ENCODE data around the gene APBB1IP.
"Not testable (repeated sequence)": the region's sequence is repeated elsewhere in the genome, so short reads cannot be mapped to it uniquely, and the experiment has no call there.

The APBB1IP gene, protein sequence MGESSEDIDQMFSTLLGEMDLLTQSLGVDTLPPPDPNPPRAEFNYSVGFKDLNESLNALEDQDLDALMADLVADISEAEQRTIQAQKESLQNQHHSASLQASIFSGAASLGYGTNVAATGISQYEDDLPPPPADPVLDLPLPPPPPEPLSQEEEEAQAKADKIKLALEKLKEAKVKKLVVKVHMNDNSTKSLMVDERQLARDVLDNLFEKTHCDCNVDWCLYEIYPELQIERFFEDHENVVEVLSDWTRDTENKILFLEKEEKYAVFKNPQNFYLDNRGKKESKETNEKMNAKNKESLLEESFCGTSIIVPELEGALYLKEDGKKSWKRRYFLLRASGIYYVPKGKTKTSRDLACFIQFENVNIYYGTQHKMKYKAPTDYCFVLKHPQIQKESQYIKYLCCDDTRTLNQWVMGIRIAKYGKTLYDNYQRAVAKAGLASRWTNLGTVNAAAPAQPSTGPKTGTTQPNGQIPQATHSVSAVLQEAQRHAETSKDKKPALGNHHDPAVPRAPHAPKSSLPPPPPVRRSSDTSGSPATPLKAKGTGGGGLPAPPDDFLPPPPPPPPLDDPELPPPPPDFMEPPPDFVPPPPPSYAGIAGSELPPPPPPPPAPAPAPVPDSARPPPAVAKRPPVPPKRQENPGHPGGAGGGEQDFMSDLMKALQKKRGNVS

DNA sequence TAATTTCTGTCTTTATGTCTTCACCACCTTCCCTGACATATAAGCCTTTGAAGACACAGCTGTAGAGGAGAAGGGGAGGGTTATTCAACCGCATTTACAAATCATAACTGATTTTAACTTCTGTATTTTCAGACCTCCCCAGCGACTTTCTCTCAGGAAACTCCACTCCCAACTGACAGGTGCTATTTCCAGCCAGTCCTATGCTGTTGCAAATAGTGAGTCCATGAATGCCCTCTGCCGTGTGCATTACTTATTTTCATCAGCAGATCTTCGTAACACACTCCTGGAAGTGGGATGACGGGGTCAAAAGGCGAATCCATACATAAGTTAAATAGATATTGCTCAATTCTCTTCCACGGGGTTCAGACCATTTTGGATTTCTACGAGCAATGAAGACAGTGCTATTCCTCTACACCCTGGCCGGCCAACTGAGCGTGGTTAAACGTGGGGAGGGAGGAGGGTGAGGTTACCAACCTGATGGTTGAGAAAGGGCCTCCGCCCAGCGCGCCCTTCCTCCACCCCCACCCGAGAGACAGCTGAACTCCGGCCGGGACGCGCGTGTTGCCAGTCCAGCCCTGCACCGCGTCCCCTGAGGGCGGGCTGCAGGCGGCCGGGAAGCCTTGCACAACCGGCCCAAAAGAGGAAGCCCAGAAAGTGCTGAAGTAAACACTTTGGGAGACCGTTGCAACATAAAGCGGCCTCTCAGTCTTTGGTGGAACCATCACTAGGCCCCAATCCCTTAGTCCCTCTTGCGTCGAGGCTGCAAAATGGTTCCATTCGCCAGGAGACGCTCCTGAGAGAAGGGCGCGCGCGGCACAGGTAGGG, at the start of gene APBB1IP:
Gene APBB1IP (plus strand): TSS at position 705 of the 825 bp plus-strand sequence. CDS start 53,986 bp downstream, outside the sequence.
- peak; percentile 69 for DNase-seq (ENCODE audit: low spot score)

DNA sequence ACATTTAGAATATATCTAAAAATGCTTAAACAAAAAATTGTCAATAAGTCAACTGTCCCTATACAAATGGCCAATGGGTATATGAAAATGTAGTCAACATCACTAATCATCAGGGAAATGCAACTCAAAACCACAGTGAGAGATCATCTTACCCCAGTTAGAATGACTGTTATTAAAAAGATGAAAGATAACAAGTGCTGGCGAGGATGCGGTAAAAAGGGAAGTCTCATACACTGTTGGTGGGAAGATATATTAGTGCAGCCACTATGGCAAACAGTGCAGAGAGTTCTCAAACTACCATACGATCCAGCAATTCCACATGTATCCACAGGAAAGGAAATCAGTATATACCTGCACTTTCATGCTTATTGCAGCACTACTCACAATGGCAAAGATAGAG, 48.6 kb upstream of the APBB1IP start:
- DNase-seq (ENCODE audit: low spot score), result no peak

DNA sequence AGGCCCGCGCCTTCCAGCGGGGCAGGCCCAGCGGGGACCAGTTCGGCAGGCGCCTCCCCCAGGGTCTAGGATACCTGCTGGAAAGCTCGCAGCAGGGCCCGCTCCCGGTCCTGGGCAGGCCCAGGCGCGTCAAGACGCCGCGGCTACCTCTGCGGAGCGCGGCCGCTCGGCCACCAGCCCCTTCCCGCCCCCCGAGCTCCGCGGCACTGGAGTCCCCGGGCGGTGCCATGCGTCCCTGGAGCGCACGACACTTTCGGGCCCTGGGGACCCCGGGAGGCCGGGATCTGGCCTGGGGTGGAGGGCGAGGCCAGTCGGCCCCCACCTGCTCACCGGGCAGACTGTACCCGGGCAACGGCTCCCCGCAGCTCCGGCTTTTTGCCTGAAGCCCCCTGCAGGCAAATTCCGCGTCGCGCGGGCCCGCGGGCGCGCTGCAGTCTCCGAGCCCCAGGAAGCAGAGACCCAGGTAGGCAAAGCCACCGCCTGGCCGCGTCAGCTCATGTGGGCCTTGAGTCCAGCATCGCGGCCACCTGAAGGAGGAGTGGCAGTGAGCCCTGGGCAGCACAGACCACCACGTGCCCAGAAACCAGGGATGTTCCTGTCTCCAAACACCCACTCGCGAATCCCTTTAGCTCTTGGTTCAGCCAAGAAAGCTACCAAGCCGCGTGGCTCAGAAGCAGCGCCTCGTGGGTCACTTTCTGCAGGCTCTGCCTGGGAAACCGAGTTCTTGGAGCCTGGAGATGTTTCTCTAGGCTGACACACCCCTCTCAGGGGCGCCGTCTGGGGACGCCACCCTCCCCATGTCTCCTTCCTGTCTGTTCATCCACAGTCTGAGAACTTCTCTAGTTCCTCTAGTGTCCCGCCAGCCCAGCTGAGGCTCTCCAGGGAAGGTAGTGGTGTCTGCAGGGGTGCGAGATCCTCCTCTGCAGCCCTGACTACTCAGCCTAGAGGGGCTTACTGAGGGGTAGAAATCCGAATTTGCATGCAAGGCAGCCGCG, 46.1 kb upstream of the APBB1IP start:
- no peak for DNase-seq (ENCODE audit: low spot score)

DNA sequence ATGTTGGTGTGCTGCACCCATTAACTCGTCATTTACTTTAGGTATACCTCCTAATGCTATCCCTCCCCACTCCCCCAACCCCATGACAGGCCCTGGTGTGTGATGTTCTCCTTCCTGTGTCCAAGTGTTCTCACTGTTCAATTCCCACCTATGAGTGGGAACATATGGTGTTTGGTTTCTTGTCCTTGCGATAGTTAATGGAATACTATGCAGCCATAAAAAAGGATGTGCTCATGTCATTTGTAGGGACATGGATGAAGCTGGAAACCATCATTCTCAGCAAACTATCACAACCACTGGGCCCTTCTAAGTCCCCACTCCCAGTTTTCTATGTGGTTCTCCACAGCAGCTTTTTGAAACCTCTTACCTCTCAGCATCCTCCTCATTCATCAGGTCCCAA, 39.8 kb upstream of the APBB1IP start:
- DNase-seq (ENCODE audit: low spot score), result not testable (repeated sequence)

DNA sequence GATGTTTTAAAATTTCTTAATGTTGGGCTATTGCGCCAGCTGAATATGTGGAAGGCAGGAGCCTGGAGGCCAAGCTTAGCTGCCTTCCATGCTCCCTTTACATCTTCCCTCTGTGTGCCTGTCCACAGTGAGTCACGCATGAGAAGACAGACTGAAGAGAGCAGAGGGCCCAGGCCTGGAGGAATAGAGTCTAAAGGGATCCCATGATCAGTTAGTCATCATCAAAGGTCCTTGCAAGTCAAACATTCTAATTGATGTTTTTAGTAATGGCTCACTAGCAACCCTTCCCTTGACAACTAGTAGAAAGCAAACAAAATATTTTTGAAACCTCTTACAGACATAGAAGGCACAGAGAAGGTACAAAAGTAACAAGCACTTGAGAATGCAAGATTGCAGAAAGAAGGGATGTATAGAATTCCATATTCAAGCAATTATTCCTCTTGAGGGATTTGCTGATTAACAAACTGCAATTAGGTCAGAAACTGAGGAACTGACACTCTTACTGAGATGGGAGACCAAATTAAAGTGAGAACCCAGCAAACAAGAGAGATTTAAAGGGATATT, 30.7 kb upstream of the APBB1IP start:
- DNase-seq (ENCODE audit: low spot score), result no peak

DNA sequence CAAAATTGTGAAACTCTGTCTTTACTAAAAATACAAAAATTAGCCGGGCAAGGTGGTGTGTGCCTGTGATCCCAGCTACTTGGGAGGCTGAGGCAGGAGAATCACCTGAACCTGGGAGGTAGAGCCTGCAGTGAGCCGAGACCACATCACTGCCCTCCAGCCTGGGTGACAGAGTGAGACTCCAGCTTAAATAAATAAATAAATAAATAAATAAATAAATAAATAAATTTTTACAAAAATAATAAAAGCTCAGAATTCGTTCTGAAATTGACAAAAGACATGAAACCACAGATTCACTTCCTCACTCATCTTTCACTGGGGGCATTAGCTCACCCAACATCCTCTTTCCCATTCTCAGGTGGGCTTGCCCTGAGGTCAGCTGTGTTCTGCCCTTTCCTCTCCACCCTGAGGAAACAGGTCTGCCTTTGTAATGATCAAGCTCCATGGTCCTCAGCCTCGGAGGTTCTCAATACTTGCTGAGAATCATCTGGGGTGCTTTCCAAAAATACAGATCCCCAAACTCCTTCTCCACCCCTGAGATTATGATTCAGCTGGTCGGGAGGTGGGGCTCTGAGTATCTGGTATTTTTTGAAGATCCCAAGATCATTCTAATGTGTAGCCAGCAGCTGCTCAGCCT, 29.2 kb upstream of the APBB1IP start:
- no peak for DNase-seq (ENCODE audit: low spot score)

DNA sequence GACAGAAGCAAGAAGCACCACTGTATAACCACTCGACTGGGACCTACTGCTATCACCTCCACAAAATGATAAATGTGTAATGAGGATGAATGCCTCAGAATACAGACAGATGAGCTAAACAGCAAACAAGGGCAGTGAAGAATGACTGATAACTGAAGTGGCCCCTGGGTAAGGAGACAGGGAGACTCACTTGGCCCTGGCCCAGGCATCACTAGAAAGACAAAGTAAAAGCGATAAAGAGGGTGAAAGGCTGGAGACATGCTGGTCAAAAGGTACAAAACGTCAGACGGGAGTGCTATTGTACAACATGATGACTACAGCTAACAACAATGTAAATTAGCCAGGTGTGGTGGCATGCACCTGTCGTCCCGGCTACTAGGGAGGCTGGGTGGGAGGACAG, 27.8 kb upstream of the APBB1IP start:
- no peak for DNase-seq (ENCODE audit: low spot score)

DNA sequence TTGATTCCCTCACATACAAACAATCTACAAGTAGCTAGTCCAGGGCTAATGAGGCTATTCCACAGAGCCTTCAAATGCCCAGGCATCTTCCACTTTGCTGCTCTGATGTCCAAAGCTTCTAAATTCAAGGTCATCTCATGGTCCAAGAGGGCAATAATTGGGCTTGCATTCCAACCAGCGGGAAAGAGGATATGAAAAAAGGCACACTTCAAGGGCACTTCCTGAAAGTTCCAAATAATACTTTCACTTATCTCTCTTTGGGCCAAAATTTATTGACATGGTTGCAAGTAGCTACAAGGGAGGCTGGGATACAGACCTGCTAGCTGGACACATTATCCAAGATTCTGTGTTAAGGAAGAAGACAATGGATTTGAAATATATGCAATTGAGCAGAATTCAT, 25.2 kb upstream of the APBB1IP start:
- no peak for DNase-seq (ENCODE audit: low spot score)

DNA sequence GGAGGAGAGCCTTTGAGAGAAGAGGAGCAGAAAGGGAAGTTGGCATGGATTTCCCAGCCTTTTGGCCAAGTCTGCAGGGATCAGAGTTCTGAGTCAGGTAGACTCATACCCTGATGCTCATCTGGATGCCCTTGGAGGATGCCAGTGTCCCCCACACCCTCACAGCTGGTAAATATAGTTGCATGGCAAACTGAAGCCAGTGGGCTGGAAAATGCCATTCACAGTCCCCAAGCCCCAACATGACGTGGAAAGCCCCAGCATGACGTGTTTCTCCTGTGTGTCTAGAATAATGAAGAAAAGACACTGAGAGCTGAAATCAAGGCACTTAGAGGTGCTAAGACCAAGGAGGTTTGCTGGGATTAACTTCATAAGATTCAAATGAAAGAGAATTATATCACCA, 24.8 kb upstream of the APBB1IP start:
- no peak for DNase-seq (ENCODE audit: low spot score)

DNA sequence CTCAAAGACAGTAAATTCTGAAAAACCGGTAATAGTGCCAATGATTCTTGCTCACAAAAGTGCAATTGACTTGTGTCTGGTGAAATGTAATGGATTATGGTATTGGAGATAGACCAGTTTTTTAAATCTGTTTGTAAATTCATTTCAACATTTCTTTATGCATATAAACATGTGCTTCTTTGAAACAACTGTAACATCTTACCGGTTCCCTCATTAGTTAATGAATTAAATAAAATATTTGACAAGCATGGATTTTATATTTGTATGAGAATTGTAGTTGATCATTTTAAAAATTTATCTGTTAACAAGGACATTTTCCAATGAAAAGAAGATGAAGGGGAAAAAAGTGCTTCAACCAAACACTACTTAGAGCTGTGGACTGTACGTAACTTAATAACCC, 21.0 kb upstream of the APBB1IP start:
- no peak for DNase-seq (ENCODE audit: low spot score)

DNA sequence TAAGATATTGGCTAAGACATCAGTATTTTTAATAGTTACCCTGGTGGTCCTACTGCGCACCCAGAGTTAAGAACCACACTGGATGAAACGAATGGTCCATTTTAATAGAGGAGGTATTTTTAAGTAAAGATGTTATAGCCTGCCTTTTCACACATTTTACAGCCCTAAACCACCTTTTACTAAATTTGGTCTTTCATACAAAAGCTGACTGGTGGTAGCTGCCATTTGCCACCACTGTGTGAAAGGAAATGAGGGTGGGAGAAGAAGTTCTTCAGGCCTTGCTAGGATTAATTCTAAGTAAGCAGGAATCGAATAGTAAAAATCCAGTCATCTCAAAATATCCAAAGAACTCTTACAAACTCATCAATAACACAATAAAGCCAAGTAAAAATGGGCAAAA, 15.2 kb upstream of the APBB1IP start:
- DNase-seq (ENCODE audit: low spot score), result no peak

DNA sequence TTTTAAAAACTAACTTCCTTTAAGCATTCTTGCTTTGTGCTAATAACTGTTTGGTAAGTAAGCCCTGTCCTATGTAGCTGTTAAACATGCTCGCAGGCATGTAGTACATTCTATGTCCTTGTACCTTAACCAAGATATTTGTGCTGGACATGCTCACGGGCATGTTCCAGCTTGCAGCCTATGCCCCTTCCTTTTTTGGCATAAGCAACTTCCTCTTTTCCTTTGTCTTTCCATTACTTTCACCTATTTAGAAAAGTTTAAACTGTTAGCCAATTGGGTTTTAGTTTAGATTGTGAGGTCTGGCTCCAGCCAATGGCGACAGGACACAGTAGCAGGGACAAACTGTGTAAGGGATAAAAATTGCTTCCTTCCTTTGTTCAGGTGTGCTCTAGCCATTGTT, 14.4 kb upstream of the APBB1IP start:
- no peak for DNase-seq (ENCODE audit: low spot score)

DNA sequence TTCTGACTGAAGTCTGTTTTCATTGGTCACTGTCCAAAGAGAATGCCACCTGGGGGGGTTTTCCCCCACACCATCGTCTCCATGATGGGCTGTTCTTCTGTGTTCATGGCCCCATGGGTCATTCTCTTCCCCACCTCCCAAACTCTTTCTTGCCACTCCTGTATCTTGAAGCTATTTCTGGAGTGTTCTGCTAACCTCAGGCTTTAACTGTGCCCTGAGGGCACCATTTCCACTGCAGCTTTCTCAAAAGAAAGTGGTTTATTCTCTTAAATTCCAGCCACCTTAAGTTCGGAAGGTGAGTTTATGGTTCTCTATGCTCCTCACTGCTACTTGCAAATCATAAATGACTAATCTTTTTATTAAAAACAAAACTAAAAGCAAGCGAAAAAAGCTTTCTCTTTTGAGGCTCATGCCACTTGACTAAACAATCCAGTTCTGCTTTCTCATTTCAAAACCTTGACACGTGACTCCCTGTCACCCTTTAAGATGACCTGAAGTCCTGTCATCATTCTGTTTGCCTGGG, 7.4 kb upstream of the APBB1IP start:
- DNase-seq (ENCODE audit: low spot score), result peak; percentile 89

DNA sequence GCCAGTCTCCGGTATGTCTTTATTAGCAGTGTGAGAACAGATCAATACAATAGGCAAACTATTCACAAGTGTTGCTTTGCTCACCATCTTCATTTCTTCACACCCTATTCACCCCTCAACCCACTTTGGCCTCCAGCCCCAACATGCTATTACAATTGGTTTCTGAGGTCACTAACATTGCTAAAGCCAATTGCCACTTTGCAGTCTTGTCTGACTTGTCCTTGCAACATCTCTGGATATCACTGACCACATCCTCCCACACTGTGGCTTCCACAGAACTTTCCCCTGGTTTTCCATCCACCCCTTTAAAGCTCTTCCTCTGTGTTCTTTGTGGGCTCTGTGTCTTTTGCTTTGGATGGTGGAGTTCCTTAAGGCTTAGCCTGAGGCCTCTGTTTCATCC, 5.2 kb upstream of the APBB1IP start:
- DNase-seq (ENCODE audit: low spot score), result no peak

DNA sequence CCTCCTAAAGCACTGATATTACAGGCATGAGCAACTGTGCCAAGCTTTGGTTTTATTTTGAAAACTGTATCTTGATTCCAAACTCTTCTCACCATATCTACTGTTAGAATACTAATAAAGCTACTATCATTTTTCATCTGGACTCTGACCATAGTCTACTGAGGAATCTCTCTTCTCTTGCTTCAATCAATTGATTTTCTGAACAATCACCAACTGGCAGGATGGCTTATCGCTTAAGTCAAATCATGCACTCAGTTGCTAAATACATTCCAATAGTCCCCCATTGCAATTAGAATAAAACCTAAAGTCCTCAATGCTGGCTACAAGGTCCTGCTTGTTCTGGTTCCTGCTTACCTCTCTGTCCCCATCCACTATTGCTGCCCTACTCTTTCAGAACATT, 2.3 kb upstream of the APBB1IP start:
- DNase-seq (ENCODE audit: low spot score), result no peak

DNA sequence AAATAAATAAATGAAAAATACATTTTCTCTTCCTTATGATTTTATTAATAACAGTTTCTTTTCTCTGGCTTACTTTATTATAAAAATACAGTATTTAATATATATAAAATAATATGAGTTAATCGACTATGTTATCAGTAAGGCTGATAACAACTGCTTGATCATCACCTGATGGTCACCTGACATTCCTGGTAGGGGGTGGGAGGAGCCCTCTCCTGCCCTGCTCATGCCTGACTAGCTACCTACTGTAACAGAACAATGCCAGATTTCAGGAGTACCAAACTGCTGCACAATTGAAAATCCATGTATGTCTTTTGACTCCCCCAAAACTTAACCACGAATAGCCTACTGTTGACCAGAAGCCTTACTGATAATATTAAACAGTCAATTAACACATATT, 1.3 kb upstream of the APBB1IP start:
- DNase-seq (ENCODE audit: low spot score), result no peak

DNA sequence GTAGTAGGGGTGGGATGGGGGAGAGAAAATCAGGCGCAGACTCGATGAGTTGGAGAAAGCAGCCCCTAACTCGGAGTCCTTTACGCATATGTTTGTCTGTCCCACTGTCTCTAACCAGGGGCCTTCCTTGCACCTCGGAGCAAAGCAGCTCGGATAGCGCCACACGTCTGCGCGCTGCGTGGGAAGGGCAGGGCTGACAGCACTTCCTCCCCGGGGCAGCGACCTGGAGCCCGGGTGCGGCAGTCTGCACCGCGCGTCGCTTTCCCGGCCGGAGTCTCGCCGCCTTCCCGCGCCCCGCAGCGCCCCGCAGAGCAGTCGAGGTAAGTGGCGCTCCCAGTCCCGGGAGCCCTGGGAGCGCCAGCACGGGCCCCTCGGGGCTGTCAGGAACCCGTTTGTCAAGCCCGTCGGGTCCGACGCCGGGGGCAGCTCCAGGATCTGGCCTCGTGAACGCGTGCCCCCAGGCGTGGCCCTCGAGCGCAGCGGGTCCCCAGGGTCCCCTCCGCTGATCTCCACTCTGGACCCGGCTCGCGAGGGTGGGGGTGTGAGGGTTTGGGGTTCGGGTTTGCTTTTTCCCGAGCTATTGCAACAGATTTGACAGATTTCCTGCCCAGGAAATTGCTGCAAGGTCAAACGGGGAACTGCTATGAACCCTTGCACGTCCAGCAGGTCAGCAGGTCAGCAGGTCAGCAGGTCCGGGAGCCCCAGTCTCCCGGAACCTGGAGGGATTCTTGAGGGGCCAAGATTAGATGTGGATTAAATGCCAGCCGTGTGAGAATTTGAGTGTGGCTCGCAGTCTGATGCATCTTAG, 597 bp downstream of the APBB1IP start:
- peak; percentile 63 for DNase-seq (ENCODE audit: low spot score)

DNA sequence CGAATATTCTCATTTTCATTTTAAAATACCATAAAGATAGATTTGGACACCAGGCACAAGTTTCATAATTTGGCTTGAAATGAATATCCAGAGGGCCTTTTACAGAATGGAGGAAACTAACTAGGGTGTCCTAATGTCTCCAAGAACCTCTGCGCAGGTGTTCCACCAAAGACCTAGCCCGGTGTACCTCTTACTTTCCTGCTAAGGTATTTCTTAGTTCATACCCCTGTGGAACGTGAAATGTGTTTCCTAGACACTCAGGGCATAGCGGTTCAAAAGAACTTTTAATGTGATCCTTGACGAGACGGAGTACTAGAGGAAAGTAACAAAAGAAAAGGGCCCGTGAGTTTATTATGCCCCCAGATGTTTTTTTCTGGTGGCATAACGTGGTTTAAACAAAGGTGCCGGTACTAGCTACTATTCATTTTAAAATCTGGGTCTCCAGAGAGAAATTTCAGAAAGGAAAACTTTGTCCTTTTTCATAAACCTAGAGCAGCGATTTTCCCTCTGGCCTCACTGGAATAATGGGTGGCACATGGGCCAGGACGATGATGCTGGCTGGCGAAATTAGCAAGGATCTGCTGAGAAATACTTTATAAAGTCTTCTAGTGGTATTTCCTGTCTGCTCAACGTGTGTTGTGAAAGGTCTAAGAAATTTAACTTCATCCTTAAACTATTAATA, 1.4 kb downstream of the APBB1IP start:
- DNase-seq (ENCODE audit: low spot score), result no peak

DNA sequence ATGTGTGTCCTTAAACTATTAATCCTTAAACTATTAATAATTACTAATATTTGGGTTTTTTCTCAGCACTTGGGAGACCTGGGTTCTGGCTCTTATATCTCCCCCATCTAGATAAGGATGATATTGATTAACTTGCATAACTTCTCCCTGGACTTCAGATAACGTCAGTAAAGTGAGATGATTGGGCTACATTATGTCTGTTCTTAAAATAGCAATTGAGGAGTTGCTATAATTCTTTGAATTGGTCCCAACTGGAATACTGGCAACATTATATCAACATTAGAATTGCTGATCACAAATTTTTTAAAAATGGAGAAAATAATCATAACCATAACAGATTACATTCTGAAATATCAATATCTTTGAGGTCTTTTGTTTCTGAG, 1.9 kb downstream of the APBB1IP start:
- DNase-seq (ENCODE audit: low spot score), result no peak
